Thoracic aorta (tissue), 2 donors: ENCODE results near the gene EXOC1L. TPM values are rescaled to one million over a fixed set of nuclear protein-coding genes. Genes with fewer than 3 reads are reported as not detected.
"Not testable (repeated sequence)": the region's sequence is repeated elsewhere in the genome, so short reads cannot be mapped to it uniquely, and the experiment has no call there.

Experiments used
- ATAC-seq: fragments of 150-250 bp; one replicate; pipeline ENCODE4 v1.8.0; 2017; ENCODE audit warnings: low read depth; ENCODE audit not compliant: insufficient number of reproducible peaks, low FRiP score
- DNase-seq: peaks from one replicate; pipeline ENCODE4 v3.0.0-alpha.2; 2020; ENCODE audit warnings: low spot score
- H3K27ac ChIP-seq, 2 donors: fragments of 200-600 bp; sonication (generic); 1 replicate in 1 of 2; 2 replicates in 1 of 2; pipeline ENCODE4 v1.5.1; 2016; ENCODE audit warnings: mild to moderate bottlenecking in 2 of 2, moderate library complexity in 2 of 2
- H3K27me3 ChIP-seq: fragments of 200-600 bp; sonication (generic); replicated peaks from 2 replicates; pipeline ENCODE4 v1.6.0; 2016; ENCODE audit warnings: mild to moderate bottlenecking; ENCODE audit not compliant: insufficient read depth
- H3K36me3 ChIP-seq: fragments of 200-600 bp; sonication (generic); one replicate; pipeline ENCODE4 v1.5.1; 2016
- H3K4me1 ChIP-seq, 2 donors: fragments of 200-600 bp; sonication (generic); 1 replicate in 1 of 2; 2 replicates in 1 of 2; pipeline versions ENCODE4 v1.5.1 to v1.6.0; 2016; ENCODE audit warnings: low read depth in 2 of 2, mild to moderate bottlenecking in 1 of 2; ENCODE audit not compliant: control insufficient read depth in 1 of 2
- H3K4me3 ChIP-seq: fragments of 200-600 bp; sonication (generic); 2 replicates; pipeline ENCODE4 v1.5.1; 2016; ENCODE audit warnings: mild to moderate bottlenecking
- H3K9me3 ChIP-seq: fragments of 200-600 bp; sonication (generic); 2 replicates; pipeline ENCODE4 v1.5.1; 2016
- CTCF ChIP-seq: fragments of 200-600 bp; sonication (generic); IDR thresholded peaks from one replicate; pipeline ENCODE4 v1.5.1; 2019; ENCODE audit warnings: antibody characterized with exemption
- total RNA-seq, 2 donors: library from RNA; depleted of rRNA; stranded (reverse); fragments of >200 nt; gene quantifications; one replicate each; pipeline versions ENCODE4 v1.1.0 to v1.2.3, GENCODE V29; 2016

EXOC1L gene
- total RNA-seq, 2 donors from 2014 or later, result not detected

GRCh38 chr4:55838952-55839351, 19.4 kb downstream of the EXOC1L start:
- no peak overlapping the region for H3K4me3 ChIP-seq
- H3K27ac ChIP-seq, result no peak overlapping the region
- peaks cover 6% of the 10 kb centered on the region for H3K9me3 ChIP-seq
- DNase-seq (no peak), ATAC-seq (no peak)
- TF ChIP-seq CTCF, result no peak
- H3K4me1 ChIP-seq, result no peaks in the 10 kb centered on the region
- no peaks in the 10 kb centered on the region for H3K27me3 ChIP-seq
- H3K36me3 ChIP-seq, result no peaks in the 10 kb centered on the region

GRCh38 chr4:55840956-55841355, 21.4 kb downstream of the EXOC1L start:
- no peak for DNase-seq
- no peak for ATAC-seq
- Histone ChIP-seq H3K36me3 (no peaks in the 10 kb centered on the region), H3K4me3 (no peak overlapping the region), H3K9me3 (peaks cover 6% of the 10 kb centered on the region), H3K4me1 (no peaks in the 10 kb centered on the region), H3K27me3 (no peaks in the 10 kb centered on the region), H3K27ac (no peak overlapping the region)
- no peak for TF ChIP-seq CTCF

GRCh38 chr4:55841373-55842239, 22.0 kb downstream of the EXOC1L start:
- not testable (repeated sequence) for H3K36me3 ChIP-seq, ATAC-seq, H3K9me3 ChIP-seq, H3K27me3 ChIP-seq, H3K4me3 ChIP-seq, H3K4me1 ChIP-seq, H3K27ac ChIP-seq, DNase-seq

- not testable (repeated sequence) for H3K36me3 ChIP-seq, H3K4me3 ChIP-seq, H3K27me3 ChIP-seq, ATAC-seq, H3K9me3 ChIP-seq, H3K4me1 ChIP-seq, H3K27ac ChIP-seq, DNase-seq
These were observed 22.7 kb downstream of the EXOC1L start for GRCh38 chr4:55842312-55842711.

GRCh38 chr4:55849724-55850123, 30.1 kb downstream of the EXOC1L start:
- Histone ChIP-seq H3K4me3 (no peak overlapping the region), H3K36me3 (no peaks in the 10 kb centered on the region), H3K27me3 (no peaks in the 10 kb centered on the region), H3K9me3 (no peaks in the 10 kb centered on the region), H3K27ac (no peak overlapping the region), H3K4me1 (peaks cover 4 to 11% of the 10 kb centered on the region in 2 donors)
- TF ChIP-seq CTCF, result no peak
- no peak for DNase-seq
- no peak for ATAC-seq

GRCh38 chr4:55851885-55852284, 32.3 kb downstream of the EXOC1L start:
- no peak for TF ChIP-seq CTCF
- no peak for DNase-seq
- no peaks in the 10 kb centered on the region for H3K27me3 ChIP-seq
- H3K36me3 ChIP-seq, result no peaks in the 10 kb centered on the region
- no peak overlapping the region for H3K4me3 ChIP-seq
- H3K4me1 ChIP-seq, result peaks cover 12 to 25% of the 10 kb centered on the region in 2 donors
- H3K9me3 ChIP-seq, result no peaks in the 10 kb centered on the region
- ATAC-seq, result no peak
- H3K27ac ChIP-seq, result no peak overlapping the region
